WI38 (cell line): ENCODE measurements around the gene HACD3.

Experiments used
- H3K4me3 ChIP-seq: 2 replicates; pipeline ENCODE4 v1.5.1; 2011; ENCODE audit warnings: low read depth, mild to moderate bottlenecking, control low read depth, low read length
- TF ChIP-seq, protein P1 (sequence below): IDR thresholded peaks from 2 replicates; pipeline ENCODE4 v1.5.1; 2012; ENCODE audit warnings: low read depth, mild to moderate bottlenecking, control low read depth, low read length

HACD3 gene

DNA sequence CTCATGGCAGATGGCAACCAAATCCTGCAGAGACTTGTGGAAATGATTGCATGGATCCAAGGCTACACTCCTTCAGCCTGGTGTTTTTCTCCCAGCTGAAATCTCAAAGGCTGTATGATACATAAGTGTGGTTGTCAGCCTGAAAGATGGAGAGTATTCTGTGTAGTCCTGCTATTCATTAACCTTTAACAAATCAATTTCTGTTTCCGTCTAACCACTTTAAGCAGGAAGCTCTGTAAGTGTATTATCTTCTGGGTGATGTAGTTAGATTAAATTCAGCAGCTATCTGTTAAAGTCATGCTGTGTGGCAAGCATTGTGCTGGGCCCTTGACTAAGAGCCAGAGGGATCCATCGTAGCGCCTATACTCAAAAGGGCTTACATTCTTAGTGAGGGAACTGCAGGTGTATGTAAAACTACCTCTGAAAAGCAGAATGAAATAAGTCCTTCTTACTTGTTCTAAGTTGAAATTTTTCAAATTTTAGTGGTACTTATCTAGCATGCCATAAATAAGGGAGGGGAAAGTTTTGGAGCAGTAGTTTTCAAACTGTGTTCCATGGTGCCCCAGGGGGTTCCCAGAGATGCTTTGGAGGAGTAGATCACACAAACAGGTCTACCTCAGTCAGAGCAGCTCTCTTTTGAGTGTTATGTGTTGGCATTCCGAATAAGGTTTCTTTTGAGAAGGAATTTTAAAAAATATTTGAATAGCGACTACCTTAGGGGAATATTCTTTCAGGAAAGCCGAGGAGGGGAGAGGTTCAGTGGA is 28.9 kb downstream of the HACD3 start:
- no peak overlapping the region for H3K4me3 ChIP-seq
- TF ChIP-seq, protein P1, sequence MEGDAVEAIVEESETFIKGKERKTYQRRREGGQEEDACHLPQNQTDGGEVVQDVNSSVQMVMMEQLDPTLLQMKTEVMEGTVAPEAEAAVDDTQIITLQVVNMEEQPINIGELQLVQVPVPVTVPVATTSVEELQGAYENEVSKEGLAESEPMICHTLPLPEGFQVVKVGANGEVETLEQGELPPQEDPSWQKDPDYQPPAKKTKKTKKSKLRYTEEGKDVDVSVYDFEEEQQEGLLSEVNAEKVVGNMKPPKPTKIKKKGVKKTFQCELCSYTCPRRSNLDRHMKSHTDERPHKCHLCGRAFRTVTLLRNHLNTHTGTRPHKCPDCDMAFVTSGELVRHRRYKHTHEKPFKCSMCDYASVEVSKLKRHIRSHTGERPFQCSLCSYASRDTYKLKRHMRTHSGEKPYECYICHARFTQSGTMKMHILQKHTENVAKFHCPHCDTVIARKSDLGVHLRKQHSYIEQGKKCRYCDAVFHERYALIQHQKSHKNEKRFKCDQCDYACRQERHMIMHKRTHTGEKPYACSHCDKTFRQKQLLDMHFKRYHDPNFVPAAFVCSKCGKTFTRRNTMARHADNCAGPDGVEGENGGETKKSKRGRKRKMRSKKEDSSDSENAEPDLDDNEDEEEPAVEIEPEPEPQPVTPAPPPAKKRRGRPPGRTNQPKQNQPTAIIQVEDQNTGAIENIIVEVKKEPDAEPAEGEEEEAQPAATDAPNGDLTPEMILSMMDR, result no peak

GRCh38 chr15:65559941-65560340 is 29.7 kb downstream of the HACD3 start:
- TF ChIP-seq, protein P1, result no peak
- H3K4me3 ChIP-seq, result no peak overlapping the region

GRCh38 chr15:65561934-65562333 is 31.7 kb downstream of the HACD3 start:
- TF ChIP-seq, protein P1, result no peak
- H3K4me3 ChIP-seq, result no peak overlapping the region

GRCh38 chr15:65569728-65570127 is 39.5 kb downstream of the HACD3 start:
- TF ChIP-seq, protein P1, result no peak
- no peak overlapping the region for H3K4me3 ChIP-seq

DNA sequence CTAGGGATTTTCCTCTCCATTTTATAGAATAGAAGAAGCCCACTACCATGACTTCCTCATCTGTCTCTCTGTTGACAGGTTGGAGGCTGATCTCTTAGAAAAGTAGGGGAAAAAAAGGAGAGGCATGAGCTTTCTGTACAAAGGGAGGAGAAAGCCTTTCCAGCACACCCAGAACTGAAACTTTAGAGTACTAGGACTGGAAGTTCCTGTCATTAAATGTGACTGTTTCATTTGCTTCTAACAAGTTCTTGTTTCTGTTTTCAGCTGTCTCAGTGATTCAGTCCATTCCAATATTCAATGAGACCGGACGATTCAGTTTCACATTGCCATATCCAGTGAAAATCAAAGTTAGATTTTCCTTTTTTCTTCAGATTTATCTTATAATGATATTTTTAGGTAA is 41.7 kb downstream of the HACD3 start:
- TF ChIP-seq, protein P1, result no peak
- H3K4me3 ChIP-seq, result no peak overlapping the region

- TF ChIP-seq, protein P1, result no peak
- no peak overlapping the region for H3K4me3 ChIP-seq
Measured at GRCh38 chr15:65576664-65577063, 46.4 kb downstream of the HACD3 start.

DNA sequence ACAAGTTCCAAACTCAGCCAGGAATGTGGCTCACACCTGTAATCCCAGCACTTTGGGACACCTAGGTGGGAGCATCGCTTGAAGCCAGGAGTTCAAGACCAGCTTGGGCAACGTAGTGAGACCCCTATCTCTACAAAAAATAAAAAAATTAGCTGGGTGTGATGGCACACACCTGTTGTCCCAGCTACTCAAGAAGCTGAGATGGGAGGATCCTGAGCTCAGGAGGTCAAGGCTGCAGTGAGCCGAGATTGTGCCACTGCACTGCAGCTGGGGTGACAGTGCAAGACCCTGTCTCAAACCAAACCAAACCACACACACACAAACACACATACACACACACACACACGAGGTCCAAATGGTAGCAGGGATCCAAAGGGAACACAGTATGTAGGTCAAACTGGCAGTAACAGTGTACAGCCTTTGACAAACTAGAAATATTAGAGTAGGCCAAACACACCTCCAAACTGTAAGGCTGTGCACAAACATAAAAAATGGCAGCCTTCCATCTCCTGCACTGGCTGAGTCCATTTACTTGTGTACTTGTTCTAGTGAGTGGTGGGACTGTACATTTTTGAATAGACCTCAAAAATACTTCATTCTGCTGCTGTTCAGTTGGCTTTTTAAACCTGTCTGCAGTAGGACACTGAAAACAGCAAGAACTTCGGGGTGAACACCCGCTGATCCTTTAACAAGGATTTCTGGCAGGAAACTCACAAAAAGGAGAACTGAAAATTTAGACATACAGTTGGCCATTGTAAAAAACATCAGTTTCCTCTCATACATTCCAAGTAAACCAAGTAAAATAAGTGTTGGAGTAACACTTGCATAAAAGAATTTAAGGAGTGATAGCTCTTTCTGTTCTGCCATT is 47.1 kb downstream of the HACD3 start:
- TF ChIP-seq, protein P1, result no peak
- no peak overlapping the region for H3K4me3 ChIP-seq
